ENCODE measurements around the gene SNX24.

DNA sequence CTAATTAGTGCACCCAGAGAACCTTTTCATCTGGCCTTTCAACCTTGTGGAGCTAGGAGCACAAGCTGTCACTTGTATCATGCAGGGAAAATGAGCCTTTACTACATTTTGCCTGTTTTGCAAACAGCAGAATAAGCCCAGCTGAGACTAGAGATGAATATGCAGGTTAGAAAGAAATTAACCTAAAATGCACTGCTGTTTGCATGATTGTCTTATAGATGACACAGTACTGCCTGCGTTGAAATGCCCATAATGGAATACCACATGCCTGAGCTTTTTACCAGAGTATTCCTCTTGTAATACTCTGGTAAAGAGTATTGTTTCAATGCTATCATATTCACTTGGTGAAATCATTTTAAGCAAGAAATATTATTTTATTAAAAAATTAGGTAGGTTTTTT, 90.7 kb downstream of the SNX24 start:
- TF ChIP-seq CEBPB (IDR thresholded peaks at IDR 0.05; ENCODE audit: low read depth) (no peak), EZH2phosphoT487 (IDR thresholded peaks at IDR 0.05; ENCODE audit: borderline replicate concordance) (no peak), EZH2 (IDR thresholded peaks at IDR 0.05) (no peak), POLR2A (IDR thresholded peaks at IDR 0.05; ENCODE audit: borderline replicate concordance, extremely low read depth, insufficient read depth, insufficient read length) (no peak), ELF1 (IDR thresholded peaks at IDR 0.05; ENCODE audit: borderline replicate concordance, low read depth) (no peak), YY1 (IDR thresholded peaks at IDR 0.05; ENCODE audit: extremely low read depth, insufficient replicate concordance, low read depth, low read length) (no peak)
- TF ChIP-seq, protein P1, sequence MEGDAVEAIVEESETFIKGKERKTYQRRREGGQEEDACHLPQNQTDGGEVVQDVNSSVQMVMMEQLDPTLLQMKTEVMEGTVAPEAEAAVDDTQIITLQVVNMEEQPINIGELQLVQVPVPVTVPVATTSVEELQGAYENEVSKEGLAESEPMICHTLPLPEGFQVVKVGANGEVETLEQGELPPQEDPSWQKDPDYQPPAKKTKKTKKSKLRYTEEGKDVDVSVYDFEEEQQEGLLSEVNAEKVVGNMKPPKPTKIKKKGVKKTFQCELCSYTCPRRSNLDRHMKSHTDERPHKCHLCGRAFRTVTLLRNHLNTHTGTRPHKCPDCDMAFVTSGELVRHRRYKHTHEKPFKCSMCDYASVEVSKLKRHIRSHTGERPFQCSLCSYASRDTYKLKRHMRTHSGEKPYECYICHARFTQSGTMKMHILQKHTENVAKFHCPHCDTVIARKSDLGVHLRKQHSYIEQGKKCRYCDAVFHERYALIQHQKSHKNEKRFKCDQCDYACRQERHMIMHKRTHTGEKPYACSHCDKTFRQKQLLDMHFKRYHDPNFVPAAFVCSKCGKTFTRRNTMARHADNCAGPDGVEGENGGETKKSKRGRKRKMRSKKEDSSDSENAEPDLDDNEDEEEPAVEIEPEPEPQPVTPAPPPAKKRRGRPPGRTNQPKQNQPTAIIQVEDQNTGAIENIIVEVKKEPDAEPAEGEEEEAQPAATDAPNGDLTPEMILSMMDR (IDR thresholded peaks at IDR 0.05 in 2 of 3, conservative IDR thresholded peaks at IDR 0.05 in 1 of 3; ENCODE audit: borderline replicate concordance in 1 of 3, insufficient read depth in 1 of 3, low read depth in 2 of 3, low read length in 2 of 3) = no peak
- TF ChIP-seq, protein P2, sequence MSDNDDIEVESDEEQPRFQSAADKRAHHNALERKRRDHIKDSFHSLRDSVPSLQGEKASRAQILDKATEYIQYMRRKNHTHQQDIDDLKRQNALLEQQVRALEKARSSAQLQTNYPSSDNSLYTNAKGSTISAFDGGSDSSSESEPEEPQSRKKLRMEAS (IDR thresholded peaks at IDR 0.05) = no peak
- TF ChIP-seq, protein P3, sequence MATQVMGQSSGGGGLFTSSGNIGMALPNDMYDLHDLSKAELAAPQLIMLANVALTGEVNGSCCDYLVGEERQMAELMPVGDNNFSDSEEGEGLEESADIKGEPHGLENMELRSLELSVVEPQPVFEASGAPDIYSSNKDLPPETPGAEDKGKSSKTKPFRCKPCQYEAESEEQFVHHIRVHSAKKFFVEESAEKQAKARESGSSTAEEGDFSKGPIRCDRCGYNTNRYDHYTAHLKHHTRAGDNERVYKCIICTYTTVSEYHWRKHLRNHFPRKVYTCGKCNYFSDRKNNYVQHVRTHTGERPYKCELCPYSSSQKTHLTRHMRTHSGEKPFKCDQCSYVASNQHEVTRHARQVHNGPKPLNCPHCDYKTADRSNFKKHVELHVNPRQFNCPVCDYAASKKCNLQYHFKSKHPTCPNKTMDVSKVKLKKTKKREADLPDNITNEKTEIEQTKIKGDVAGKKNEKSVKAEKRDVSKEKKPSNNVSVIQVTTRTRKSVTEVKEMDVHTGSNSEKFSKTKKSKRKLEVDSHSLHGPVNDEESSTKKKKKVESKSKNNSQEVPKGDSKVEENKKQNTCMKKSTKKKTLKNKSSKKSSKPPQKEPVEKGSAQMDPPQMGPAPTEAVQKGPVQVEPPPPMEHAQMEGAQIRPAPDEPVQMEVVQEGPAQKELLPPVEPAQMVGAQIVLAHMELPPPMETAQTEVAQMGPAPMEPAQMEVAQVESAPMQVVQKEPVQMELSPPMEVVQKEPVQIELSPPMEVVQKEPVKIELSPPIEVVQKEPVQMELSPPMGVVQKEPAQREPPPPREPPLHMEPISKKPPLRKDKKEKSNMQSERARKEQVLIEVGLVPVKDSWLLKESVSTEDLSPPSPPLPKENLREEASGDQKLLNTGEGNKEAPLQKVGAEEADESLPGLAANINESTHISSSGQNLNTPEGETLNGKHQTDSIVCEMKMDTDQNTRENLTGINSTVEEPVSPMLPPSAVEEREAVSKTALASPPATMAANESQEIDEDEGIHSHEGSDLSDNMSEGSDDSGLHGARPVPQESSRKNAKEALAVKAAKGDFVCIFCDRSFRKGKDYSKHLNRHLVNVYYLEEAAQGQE (IDR thresholded peaks at IDR 0.05; ENCODE audit: low read depth) = no peak
- TF ChIP-seq, protein P4, sequence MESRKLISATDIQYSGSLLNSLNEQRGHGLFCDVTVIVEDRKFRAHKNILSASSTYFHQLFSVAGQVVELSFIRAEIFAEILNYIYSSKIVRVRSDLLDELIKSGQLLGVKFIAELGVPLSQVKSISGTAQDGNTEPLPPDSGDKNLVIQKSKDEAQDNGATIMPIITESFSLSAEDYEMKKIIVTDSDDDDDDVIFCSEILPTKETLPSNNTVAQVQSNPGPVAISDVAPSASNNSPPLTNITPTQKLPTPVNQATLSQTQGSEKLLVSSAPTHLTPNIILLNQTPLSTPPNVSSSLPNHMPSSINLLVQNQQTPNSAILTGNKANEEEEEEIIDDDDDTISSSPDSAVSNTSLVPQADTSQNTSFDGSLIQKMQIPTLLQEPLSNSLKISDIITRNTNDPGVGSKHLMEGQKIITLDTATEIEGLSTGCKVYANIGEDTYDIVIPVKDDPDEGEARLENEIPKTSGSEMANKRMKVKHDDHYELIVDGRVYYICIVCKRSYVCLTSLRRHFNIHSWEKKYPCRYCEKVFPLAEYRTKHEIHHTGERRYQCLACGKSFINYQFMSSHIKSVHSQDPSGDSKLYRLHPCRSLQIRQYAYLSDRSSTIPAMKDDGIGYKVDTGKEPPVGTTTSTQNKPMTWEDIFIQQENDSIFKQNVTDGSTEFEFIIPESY (IDR thresholded peaks at IDR 0.05; ENCODE audit: extremely low read depth, insufficient replicate concordance, low read length) = no peak
